SK-N-SH (cell line): ENCODE results near the gene RND3. TPM values are rescaled to one million over a fixed set of nuclear protein-coding genes. Genes with fewer than 3 reads are reported as not detected.

ENCODE experiments used
- CTCF ChIA-PET: fragments of 300-600, 350-600 bp; formaldehyde crosslinking; extraction: SDS; loops from one replicate; lab custom pipeline; 2021; lab: Yijun Ruan, JAX
- POLR2A ChIA-PET: fragments of 350-600 bp; sonication (Branson Sonifier 250); formaldehyde crosslinking; extraction: SDS; loops from one replicate; lab custom pipeline; 2020; ENCODE audit warnings: antibody characterized with exemption, inconsistent platforms; lab: Yijun Ruan, JAX
- DNase-seq: peaks from one replicate; pipeline ENCODE4 v3.0.0; 2012
- H2AFZ ChIP-seq: fragments of 200-600 bp; sonication (generic); 2 replicates; pipeline ENCODE4 v1.8.1; 2016; ENCODE audit warnings: antibody characterized with exemption, mild to moderate bottlenecking, low read depth
- H3F3A ChIP-seq: fragments of 200-600 bp; sonication (generic); replicated peaks from 2 replicates; pipeline ENCODE3; 2016; ENCODE audit warnings: antibody characterized with exemption, mild to moderate bottlenecking; ENCODE audit not compliant: insufficient read depth
- H3K27ac ChIP-seq, 2 experiments: fragments of 200-500 bp in 1 of 2; fragments of 200-600 bp in 1 of 2; sonication (Bioruptor generic) in 1 of 2; sonication (generic), shearing (Covaris generic) in 1 of 2; 2 replicates each; pipeline versions ENCODE4 v1.5.1 to v1.6.1; 2014 to 2016; ENCODE audit warnings: low read depth in 2 of 2, inconsistent platforms in 1 of 2, low read length in 1 of 2, mild to moderate bottlenecking in 1 of 2, mixed read lengths in 1 of 2
- H3K27me3 ChIP-seq: fragments of 200-600 bp; sonication (generic), shearing (Covaris generic); 2 replicates; pipeline ENCODE4 v1.6.1; 2016; ENCODE audit warnings: mixed run types; ENCODE audit not compliant: insufficient read depth
- H3K36me3 ChIP-seq, 2 experiments: fragments of 200-500 bp in 1 of 2; fragments of 200-600 bp in 1 of 2; sonication (Bioruptor generic) in 1 of 2; sonication (generic) in 1 of 2; replicated peaks in 1 of 2; 2 replicates each; pipeline versions ENCODE3 to v1.5.1; 2014 to 2016; ENCODE audit warnings: low read length in 1 of 2, mild to moderate bottlenecking in 1 of 2; ENCODE audit not compliant: insufficient read depth in 2 of 2, control insufficient read depth in 1 of 2
- H3K4me1 ChIP-seq, 2 experiments: fragments of 200-500 bp in 1 of 2; fragments of 200-600 bp in 1 of 2; sonication (Bioruptor generic) in 1 of 2; sonication (generic), shearing (Covaris generic) in 1 of 2; 2 replicates each; pipeline versions ENCODE4 v1.5.1 to v1.6.1; 2014 to 2016; ENCODE audit warnings: low read depth in 1 of 2, low read length in 1 of 2, mixed run types in 1 of 2; ENCODE audit not compliant: insufficient read depth in 2 of 2, control insufficient read depth in 1 of 2
- H3K4me2 ChIP-seq: fragments of 200-600 bp; sonication (generic), shearing (Covaris generic); 2 replicates; pipeline ENCODE4 v1.6.1; 2017; ENCODE audit warnings: mixed run types
- H3K4me3 ChIP-seq, 2 experiments: fragments of 200-500 bp in 1 of 2; fragments of 200-600 bp in 1 of 2; sonication (Bioruptor generic) in 1 of 2; sonication (generic), shearing (Covaris generic) in 1 of 2; 2 replicates each; pipeline versions ENCODE4 v1.5.1 to v1.8.1; 2014 to 2016; ENCODE audit warnings: low read depth in 2 of 2, inconsistent platforms in 1 of 2, low read length in 1 of 2, mild to moderate bottlenecking in 1 of 2, mixed read lengths in 1 of 2, moderate library complexity in 1 of 2
- H3K79me2 ChIP-seq: fragments of 200-600 bp; sonication (generic); 2 replicates; pipeline ENCODE4 v1.8.1; 2017; ENCODE audit warnings: mild to moderate bottlenecking; ENCODE audit not compliant: insufficient read depth
- H3K9ac ChIP-seq: fragments of 200-600 bp; sonication (generic); 2 replicates; pipeline ENCODE4 v1.6.1; 2017; ENCODE audit warnings: mixed run types
- H3K9me2 ChIP-seq: fragments of 200-600 bp; sonication (generic); 2 replicates; pipeline ENCODE4 v1.6.1; 2017; ENCODE audit warnings: mixed run types
- H3K9me3 ChIP-seq: fragments of 200-600 bp; sonication (generic); 2 replicates; pipeline ENCODE4 v1.6.1; 2017; ENCODE audit warnings: mixed run types, mild to moderate bottlenecking, moderate library complexity
- H4K20me1 ChIP-seq: fragments of 200-600 bp; sonication (generic); 2 replicates; pipeline ENCODE4 v1.6.1; 2017; ENCODE audit warnings: mild to moderate bottlenecking, mixed run types; ENCODE audit not compliant: insufficient read depth
- CHD2 ChIP-seq: fragments of 150-350 bp; IDR thresholded peaks from 2 replicates; pipeline ENCODE4 v1.6.1; 2018; ENCODE audit warnings: low read length; ENCODE audit not compliant: partially characterized antibody
- CTCF ChIP-seq: fragments of 200-600 bp; sonication (generic); IDR thresholded peaks from 2 replicates; pipeline ENCODE4 v1.6.1; 2017; ENCODE audit warnings: antibody characterized with exemption, mild to moderate bottlenecking, moderate library complexity
- EP300 ChIP-seq, 2 experiments: IDR thresholded peaks; 2 replicates each; pipeline versions ENCODE4 v1.4.0 to v1.6.1; 2012; ENCODE audit warnings: borderline replicate concordance in 1 of 2, low read depth in 1 of 2, low read length in 1 of 2
- FOXJ3 ChIP-seq: sonication (generic); formaldehyde crosslinking; IDR thresholded peaks from 2 replicates; pipeline ENCODE4 v1.5.1; 2020; ENCODE audit warnings: mild to moderate bottlenecking, missing genetic modification reagents
- JUND ChIP-seq: IDR thresholded peaks from 2 replicates; pipeline ENCODE4 v1.4.0; 2012
- MEF2A ChIP-seq: IDR thresholded peaks from 2 replicates; pipeline ENCODE4 v1.4.0; 2012; ENCODE audit warnings: low read depth, borderline replicate concordance
- NRF1 ChIP-seq: IDR thresholded peaks from 2 replicates; pipeline ENCODE4 v1.6.1; 2012; ENCODE audit warnings: low read depth, mild to moderate bottlenecking, low read length
- POLR2AphosphoS5 ChIP-seq: IDR thresholded peaks from 2 replicates; pipeline ENCODE4 v1.6.1; 2012; ENCODE audit warnings: low read depth, low read length
- RFX5 ChIP-seq: IDR thresholded peaks from 2 replicates; pipeline ENCODE4 v1.6.1; 2012; ENCODE audit warnings: mild to moderate bottlenecking, improper control_type of control experiment, low read length
- RXRA ChIP-seq: IDR thresholded peaks from 2 replicates; pipeline ENCODE4 v1.4.0; 2012; ENCODE audit warnings: low read depth, mild to moderate bottlenecking, borderline replicate concordance
- TAF1 ChIP-seq: IDR thresholded peaks from 2 replicates; pipeline ENCODE4 v1.6.1; 2012; ENCODE audit warnings: low read depth, mild to moderate bottlenecking, low read length, moderate library complexity, borderline replicate concordance
- TEAD4 ChIP-seq: IDR thresholded peaks from 2 replicates; pipeline ENCODE4 v1.4.0; 2012; ENCODE audit warnings: mild to moderate bottlenecking, borderline replicate concordance; ENCODE audit not compliant: insufficient read depth
- WGBS: methylation state at CpG from one replicate; pipeline ENCODE4 v1.1.6; 2017; ENCODE audit warnings: low lambda C conversion rate; 5-methylcytosine and 5-hydroxymethylcytosine counted together
- polyA plus RNA-seq, 3 experiments: library from polyadenylated mRNA; depleted of rRNA; stranded (reverse); fragments of >200 nt; gene quantifications; 2 replicates each; pipeline ENCODE4 v1.2.3, GENCODE V29; 2012
- TF ChIP-seq, protein P1 (sequence below): IDR thresholded peaks from 2 replicates; pipeline ENCODE4 v1.4.0; 2012; ENCODE audit warnings: low read depth, borderline replicate concordance

RND3 gene
- polyA plus RNA-seq, 1 of the 3 experiments (the other 2 are of a cell fraction), result 49.7 TPM

GRCh38 chr2:150459281-150459680 lies 28.2 kb downstream of the RND3 start:
- TF ChIP-seq CHD2 (no peak), JUND (no peak), EP300 (IDR thresholded peaks at IDR 0.05; ENCODE audit: borderline replicate concordance in 1 of 2, low read depth in 1 of 2, low read length in 1 of 2) (no peak)
- Histone ChIP-seq H2AFZ (no peak overlapping the region), H3K4me2 (no peak overlapping the region), H3K79me2 (no peaks in the 10 kb centered on the region), H3K9me2 (no peaks in the 10 kb centered on the region), H3K4me3 (no peak overlapping the region), H3K27me3 (no peaks in the 10 kb centered on the region), H3F3A (no peaks in the 10 kb centered on the region), H3K9me3 (no peaks in the 10 kb centered on the region), H3K9ac (no peak overlapping the region), H3K4me1 (no peaks in the 10 kb centered on the region), H3K27ac (no peak overlapping the region), H3K36me3 (no peaks in the 10 kb centered on the region), H4K20me1 (no peaks in the 10 kb centered on the region)
- WGBS, result 94% methylated on average over 1 of the region's 1 CpG
- CTCF ChIA-PET, result interaction anchor here (0.7 kb wide), 1 partner anchor 779 kb away, joined by 3 read pairs; no protein-coding TSS in a partner anchor
- POLR2A ChIA-PET, result no interaction called here
- DNase-seq, result no peak

DNA sequence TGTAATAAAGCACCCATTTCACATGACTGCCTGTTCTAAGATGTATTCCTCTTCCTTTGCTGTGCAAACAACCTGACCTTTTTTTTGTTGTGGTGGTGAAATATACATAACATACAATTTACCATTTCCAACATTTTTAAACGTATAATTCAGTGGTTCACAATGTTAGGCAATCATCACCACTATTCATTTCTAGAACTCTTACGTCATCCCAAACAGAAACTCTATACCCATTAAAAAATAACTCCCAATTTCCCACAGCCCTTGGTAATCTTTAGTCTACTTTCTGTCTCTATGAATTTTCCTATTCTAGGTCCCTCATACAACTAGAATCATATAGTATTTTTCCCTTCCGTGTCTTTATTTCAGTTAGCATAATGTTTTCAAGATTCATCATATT lies 36.7 kb downstream of the RND3 start:
- no peak overlapping the region for H3K27ac ChIP-seq
- no peak for DNase-seq
- no peaks in the 10 kb centered on the region for H3K4me1 ChIP-seq
- H3K27me3 ChIP-seq, result no peaks in the 10 kb centered on the region
- H3K79me2 ChIP-seq, result no peaks in the 10 kb centered on the region
- CTCF ChIA-PET, result no interaction called here
- no peak overlapping the region for H3K9ac ChIP-seq
- H3K9me2 ChIP-seq, result no peaks in the 10 kb centered on the region
- POLR2A ChIA-PET, result no interaction called here
- H3K36me3 ChIP-seq, result no peaks in the 10 kb centered on the region
- no peaks in the 10 kb centered on the region for H4K20me1 ChIP-seq
- no peak overlapping the region for H3K4me2 ChIP-seq
- peaks cover 8% of the 10 kb centered on the region; the same call in 1 of the 2 replicates for H3K9me3 ChIP-seq
- 81% methylated on average over 3 of the region's 3 CpGs for WGBS
- H2AFZ ChIP-seq, result no peak overlapping the region
- no peak overlapping the region for H3K4me3 ChIP-seq
- TF ChIP-seq FOXJ3 (CRISPR knock-in tag) (no peak), POLR2AphosphoS5 (no peak), RFX5 (no peak), MEF2A (no peak), TEAD4 (no peak), NRF1 (no peak), RXRA (no peak), TAF1 (no peak), CTCF (no peak)
- TF ChIP-seq, protein P1, sequence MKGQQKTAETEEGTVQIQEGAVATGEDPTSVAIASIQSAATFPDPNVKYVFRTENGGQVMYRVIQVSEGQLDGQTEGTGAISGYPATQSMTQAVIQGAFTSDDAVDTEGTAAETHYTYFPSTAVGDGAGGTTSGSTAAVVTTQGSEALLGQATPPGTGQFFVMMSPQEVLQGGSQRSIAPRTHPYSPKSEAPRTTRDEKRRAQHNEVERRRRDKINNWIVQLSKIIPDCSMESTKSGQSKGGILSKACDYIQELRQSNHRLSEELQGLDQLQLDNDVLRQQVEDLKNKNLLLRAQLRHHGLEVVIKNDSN, result no peak
- H3F3A ChIP-seq, result no peaks in the 10 kb centered on the region
